HK-2 (cell line): ENCODE measurements around the gene PARD3B.

Source experiments
- DNase-seq: peaks from one replicate; pipeline ENCODE4 v3.0.0-alpha.2; 2018; ENCODE audit not compliant: unreplicated experiment

The PARD3B gene

DNA sequence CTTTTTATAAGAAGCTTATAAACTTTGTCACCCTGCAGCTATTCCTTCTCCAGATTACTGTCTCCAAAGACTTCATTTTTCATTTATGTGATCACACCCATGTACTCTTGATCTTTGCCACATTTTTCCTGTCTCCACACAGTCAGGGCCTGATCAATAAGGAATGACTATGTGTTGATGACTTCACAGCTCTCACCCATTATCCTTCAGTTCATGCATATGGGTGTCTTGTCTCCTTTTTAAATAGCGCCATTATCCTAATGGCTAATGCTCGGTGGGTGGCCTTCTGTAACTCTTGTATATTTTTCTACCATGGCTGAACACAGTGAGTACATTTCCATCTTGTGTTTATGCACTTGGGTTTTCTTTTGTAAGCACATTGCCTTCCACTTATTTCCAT, 801.4 kb downstream of the PARD3B start:
- DNase-seq: no peak

DNA sequence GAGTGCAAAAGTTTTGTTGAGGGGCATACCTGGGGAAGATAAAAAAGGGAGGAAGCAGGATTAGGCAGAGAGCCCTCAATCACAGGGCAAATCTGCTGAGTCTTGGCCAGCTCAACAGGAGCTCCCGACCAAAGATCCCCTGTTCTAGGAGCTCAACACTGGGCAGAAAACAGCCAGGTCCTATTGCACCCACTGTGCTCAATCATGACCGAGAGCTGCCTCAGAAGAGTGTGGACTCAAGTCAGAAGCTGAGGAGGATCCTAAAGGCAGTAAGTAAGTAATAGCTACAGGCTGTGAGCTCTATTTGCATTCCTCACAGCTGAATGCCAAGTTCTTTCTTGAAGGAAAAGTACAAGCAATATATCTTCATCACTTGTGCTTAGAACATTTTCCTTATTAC, 802.6 kb downstream of the PARD3B start:
- DNase-seq: no peak

DNA sequence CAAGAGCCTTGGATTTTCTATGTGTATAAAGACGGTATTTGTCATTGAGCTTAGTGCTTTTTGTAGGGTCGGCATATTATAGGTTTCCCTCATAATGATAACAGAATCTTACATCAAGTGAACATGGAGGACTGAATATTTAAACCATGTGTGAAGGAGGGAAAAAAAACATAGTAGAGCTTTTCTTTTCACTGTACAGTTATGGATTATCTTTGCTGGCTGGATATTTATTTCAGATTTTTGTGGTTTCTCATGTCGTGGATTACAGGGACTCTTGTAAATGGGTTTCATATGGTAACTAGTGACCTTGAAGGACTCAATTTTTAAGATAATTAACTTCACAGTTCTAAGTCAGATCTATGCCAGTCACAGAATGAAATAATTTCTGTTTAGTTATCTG, 806.8 kb downstream of the PARD3B start:
- no peak for DNase-seq

DNA sequence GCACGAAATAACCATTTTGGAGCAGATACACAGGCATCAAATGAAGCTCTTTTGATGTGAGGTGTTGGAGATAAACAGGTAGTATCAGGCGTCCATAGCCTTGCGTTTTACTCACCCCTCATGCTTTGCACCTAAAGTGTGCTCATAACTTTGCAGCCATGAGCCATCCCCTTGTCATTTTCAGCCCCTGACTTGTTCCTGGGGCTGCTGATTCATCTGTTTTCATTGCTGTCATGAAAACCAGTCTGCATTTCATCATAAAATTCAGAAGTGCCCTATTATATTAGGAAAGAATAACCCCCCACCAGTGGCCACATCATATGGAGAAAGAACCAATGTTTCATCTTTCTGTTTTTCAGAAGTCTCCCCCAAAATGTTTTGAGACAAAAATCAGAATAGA, 807.3 kb downstream of the PARD3B start:
- no peak for DNase-seq

DNA sequence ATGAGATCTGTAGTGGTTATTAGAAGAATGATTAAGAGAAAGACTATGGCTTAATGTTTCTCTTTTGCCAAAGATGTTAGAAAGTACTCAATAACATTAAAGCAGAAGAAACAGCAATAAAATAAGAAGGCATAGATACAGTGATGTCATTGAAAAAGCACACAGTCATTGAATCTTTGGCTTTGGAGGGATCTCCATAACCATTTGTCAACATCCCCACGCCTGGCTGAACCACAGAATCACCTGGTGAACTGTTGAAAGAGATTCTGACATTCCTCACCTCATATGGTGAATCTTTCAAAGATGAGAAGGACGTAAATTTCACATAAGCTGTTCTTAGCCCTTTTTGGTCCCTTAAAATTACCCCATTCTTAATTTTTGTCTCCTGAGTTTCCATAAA, 812.5 kb downstream of the PARD3B start:
- DNase-seq: no peak

DNA sequence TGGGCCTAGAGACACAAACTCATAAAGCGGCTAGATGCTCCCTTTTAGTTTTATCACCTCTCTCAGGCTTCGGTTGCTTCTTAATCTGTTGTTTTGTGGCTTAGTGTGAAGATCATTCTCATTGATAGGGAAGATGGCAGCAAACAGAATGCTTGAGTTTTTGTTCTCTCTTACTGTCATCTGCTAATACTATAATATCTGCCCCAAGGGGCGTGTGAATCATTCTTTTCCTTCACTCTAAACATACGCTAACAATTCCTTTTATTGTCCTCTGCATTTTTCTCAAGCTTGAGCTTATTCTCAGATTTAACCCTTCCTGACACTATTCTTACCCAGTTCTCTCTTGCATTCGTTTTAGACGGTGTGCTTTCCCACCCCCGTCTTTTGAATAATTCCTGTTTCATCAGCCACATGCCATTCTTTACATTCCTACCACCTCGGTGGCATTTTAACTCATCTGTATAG, 813.1 kb downstream of the PARD3B start:
- no peak for DNase-seq

DNA sequence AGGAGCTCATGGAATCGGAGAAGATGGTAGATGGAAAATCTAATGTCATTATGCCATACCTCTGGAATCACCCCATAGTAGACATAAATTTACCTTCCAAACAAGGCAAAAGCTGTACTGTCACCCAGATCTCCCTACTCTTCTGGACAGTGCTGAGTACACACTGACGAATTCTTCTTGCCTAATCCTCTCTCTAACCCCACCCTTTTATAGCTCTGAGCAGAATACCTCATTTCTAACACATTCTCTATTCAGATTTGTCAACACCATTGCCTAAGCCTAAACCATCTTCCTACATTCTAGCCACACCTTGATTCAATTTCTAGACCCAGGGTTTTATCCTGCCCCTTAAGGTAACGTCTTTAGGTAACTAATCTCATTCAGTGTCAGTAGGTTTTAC, 816.0 kb downstream of the PARD3B start:
- DNase-seq: no peak

DNA sequence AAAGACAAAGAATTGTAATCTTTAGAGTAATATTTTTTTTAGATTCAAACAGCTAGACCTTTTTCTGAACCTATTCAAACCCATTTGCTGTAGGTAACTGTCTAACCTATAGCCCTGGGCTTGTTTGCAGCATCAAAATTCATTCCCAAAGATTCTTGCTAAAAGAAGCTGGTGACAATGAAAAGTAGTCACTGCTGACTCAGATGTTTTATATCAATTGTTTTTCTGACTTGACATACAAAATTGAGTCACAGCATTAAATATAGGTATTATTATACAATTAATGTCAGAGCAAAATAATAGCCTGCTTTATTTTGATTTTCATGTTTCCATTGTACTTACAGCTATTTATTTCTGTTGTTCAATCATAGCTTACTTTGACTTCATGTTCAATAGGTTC, 816.7 kb downstream of the PARD3B start:
- no peak for DNase-seq

DNA sequence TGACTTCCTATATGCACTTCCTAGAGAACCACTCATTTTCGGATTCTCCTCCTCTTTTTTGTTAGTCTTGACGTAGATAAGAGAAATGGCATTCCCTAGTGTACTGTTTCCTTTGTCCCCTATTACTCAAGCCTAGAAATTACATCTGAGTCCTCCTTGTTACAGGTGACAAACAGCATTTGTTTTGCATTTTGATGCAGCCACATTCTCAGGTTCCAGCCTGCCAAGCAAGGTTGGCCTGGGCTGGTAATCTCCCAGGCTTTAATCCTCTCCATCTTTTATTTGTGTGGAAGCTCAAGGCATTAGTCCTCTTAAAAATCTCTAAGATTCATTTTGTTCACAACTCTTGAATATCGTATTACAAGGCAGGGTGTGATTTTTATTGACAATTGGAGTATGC, 819.0 kb downstream of the PARD3B start:
- no peak for DNase-seq

DNA sequence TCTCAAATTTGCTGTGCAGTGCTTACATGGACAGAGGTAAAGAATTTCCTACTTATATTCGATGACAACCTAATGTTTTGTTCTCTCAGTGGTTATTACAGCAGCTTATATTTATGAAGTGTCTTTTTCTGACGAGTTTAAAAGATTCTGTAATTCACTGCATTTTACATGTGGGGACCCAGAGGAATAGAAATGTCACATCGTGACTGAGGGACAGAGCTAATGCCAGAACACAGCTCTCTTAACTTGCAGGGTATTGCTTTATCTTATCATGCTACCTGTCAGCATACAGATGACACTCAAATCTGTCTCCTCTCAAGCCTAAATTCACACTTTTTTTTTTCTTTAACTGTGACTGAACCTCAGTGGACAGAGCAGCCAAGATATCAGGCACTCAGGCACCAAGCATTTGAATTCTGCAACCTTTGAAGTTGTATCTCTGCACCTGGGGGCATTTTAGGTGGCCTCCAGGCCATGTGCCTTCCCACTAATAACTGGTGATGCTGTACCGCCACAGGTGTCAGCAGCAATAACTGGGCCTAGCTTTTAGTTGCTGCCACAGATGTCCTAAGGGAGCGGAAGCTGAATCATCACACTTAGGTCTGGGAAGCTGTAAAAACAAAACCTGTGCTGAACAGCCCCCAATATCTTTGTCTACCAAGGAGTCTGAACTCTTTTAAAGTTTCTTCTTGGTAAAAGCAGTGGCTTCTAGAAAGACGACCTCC, 821.2 kb downstream of the PARD3B start:
- no peak for DNase-seq

DNA sequence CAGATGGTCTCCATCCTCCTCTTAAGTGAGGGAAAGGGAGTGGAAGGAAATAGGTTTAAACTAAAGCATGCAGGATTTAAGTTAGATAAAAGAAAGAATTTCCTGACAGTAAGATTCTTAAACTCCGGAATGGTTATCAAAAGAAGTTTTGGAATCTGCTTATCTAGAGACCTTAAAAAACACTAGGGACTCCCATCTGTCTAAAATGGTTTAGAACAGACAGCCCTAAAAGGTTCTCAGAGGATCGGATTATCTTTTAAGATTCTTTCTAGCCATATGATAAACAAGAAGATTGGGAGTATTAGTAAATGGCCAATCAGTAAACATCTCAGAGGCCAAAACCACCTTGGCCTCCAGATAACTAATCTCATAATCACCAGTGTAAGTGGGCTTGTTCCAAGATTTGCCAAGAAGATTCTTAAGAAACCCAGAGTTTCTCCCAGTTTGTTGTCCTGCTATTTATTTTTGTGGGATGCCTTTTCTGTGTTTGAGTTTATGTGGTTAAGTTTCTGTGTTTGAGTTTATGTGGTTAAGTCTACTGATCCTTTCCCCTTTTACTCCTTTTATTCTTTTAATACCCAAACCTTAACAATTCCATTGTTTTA, 822.2 kb downstream of the PARD3B start:
- no peak for DNase-seq

DNA sequence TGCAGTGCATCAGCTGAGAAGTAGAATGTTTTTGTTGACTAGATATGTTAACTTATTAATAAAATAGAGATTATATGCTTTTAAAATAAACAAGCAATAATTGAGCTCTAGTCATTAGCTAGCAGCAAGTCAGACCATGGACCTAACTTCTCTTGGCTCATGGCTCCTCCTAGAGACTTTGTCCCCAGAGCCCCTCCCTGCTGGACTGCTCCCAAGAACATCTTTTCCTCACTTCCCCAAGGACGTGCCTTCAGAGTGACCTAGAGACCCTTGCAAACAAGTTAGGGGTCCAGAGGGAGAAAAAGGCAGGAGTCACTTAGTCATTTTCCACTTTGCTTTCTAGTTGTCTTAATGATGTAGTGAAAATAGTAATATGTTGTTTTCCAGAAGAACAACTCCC, 824.5 kb downstream of the PARD3B start:
- DNase-seq: no peak

DNA sequence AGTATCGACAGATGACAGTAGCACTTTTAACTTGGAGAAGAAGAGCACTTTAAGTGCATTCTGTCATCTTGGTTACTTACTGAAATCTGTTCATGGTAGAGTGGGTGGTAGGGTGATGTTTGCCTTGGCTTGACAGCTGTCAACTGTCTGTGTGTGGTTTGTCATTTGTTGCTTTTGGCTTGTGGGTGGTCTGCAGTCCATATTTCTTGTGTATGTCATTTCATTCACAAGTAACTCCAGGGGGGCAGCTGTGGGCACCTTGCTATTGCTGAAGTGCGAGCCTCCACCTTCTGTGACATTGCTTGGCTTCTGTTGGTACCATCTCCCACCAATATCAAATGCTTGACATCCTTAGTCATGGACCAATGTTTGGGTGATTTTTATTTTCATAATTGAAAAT, 825.5 kb downstream of the PARD3B start:
- DNase-seq: no peak

DNA sequence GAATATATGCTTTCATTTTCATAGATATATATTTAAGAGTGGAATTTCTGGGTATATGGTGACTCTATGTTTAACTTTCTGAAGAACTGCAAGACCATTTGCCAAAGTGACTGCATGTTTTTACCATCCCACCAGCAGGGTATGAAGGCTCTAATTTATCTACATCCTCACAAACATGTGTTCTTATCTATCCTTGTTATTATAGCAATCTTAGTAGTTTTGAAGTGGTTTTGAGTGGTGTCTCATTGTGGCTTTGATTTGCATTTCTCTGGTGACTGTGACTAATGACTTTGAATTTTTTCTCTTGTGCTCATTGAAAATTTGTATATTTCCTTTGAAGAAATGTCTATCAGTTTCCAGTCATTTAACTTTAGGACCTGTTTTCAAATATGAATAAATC, 826.9 kb downstream of the PARD3B start:
- no peak for DNase-seq

DNA sequence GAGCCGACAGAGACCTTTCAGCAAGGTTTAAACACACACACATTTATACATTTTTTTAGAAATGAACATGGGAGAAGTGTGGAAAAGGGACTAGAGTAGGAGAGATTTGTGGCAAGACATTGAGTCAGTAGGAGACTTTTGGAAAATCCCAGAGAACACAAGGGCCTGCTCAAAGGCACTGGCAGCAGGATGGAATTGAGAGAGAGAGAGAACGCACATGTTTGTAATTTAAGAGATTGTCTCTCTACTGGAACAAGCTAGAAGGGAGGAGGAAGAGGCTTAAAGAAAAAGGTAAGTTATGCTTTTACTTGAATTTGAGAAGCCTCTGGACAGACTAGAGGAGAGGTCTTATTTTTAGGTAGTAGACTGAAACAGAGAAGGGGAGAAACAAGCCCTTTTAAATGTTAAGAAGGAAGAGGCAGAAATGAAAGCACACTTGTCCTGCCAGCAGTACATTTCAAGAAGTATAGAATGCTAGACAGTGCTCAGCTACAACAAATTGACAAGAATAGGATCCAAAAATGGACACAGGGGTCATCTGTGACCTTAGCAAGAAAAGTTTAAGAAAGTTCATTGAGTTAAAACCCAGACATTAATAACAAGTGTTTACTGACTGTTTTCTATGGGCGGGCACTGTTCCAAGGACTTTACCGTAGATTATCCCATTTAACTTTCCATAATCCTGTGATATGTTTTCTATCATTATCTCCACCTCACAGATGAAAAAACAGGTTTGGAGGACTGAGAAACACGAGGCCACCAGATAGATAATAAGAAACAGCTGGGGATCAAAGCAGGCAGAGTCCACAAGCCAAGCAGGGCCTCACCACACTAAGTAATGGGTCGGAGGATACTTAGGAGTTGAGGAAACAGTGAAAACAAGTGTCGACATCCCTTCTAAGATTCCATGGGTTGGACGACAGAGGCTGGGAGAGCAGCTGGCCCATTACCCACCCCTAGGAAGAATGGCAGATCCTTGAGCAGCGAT, 830.5 kb downstream of the PARD3B start:
- no peak for DNase-seq

DNA sequence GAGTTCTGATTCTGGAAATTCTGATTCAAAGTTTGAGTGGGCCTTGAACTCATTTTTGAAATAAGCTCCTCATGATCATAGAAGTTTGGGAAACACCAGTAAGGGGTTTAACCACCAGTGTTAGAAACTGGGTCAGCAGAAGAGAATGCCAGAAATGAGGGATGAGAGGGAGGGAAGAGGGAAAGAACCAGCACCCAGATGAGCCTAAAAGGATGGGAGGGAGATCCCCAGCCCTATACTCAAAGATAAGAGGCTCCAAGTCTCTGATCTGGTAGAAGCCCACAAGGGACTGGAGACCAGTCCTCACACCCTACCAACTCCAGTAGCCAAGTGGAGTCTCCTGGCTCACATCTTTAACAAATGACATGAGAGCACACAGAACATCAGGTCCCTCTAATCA, 832.0 kb downstream of the PARD3B start:
- no peak for DNase-seq

DNA sequence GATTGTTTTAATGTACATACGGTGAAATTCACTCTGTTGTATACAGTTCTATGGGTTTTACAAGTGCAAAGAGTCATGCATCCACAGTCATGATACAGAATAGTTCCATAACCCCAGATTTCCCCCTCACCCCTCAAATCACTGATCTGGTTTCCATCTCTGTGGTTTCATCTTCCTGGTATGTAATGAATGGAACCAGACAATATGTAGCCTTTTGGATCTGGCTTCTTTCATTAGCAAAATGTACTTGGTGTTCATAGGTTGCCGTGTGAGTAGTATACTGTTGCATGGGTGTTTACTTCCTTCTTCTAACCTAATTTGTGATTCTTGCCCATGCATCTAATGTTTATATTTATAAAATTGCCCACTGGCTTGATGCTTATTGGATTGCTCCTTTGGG, 838.3 kb downstream of the PARD3B start:
- DNase-seq: no peak

DNA sequence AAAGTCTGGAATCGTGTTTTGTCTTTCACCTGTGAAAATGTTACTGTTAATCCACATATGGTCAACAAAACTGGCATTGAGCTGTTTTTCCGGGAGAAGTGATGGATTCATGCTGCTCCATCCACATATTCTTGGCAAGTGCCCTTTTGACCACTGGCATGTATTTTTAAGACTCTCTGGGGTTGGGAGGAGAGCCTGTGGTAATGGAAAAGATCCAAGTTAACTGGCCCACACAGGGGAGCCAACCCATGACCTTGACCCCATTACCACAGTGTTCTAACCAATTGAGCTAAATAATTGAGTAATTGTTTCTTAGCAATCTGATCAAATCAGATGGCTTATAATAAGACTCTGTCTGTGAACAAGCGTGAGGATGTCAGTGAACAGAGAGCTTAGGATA, 840.8 kb downstream of the PARD3B start:
- no peak for DNase-seq

DNA sequence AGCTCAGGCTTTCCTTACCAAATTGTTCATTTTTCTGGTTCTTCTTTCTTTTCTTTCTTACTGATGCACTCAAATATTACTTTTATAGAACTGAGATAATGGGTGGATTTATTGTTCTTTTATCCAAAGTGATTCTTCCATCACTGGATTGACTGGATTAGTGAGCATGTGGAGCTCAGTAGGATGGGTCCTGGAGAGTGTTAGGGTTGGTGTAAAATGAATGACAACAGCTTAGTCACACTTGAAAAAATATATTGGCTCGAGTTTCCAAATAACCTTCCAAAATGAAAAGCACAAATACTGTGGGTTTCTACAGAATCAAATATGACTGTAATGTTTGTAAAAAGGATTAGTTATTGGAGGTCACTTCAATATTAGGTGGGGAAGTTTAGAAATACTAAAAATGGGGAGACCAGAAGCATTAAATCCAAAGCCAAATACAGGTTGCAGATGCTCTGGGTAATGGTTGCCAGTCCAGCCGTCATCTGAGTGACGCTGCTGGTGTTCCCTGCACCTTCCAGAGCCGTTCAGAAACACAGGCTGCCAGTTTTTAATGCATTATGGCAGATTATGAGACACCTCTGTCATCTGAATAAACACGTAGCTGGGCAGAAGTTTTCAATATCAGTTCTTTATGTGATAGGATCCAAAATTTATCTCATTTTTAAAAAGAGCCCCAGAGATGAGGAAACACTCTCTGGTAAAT, 842.2 kb downstream of the PARD3B start:
- DNase-seq: no peak

DNA sequence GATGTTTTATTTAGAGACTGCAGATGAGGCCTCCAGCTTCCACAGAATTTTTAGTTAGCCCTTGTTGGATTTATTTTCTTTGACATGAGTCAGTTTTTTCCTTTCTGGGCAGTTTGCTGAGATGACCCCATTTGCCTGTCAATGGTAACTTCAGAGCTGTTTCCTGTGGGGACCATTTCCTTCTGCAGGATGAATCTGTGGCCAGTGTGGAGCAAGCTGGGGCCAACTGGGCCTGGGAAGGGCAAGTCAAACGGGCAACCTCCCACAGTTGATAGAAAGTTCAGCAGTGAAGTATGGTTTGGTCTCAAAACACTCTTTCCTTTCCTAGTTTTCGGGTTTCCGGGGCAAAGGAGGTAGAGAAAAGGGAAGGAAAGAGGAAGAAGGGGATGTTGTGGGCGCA, 845.6 kb downstream of the PARD3B start:
- DNase-seq: no peak

DNA sequence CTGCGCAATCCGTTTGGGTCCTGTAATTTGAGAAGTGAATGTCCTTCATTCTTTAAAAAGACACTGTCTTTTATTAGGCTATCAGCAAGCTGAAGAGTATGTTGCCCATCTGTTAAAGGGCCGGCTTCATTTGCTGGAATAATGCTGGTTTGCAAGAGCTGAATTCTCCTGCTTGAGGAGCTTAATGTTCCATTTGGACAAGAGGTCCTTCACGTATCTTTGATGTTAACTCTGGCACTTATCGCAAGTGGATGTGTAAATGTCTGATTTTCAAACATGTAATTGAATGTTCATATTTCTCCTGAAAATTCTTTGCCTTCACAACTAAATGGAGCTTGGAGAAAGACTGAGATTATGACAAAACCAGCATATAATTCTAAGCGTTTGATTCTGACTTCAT, 856.2 kb downstream of the PARD3B start:
- DNase-seq: no peak

DNA sequence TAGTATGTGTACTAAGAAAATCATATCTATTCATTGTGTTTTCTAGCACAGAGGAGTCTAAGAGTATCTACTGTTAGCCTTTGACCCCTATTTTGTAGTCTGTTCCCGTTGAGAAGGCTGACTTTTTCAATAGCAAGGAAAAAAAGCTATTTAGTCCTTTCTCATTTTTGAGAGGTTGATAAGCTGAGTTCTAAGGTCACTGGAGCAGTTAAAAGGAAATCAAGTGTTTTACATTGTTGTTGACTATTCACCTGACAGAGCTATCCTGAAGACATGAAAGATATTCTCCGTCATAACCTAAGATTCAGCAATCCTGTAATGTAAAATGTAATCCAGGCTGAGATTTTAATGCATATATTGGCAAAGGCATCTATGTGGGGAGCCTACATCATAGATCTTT, 856.7 kb downstream of the PARD3B start:
- DNase-seq: no peak
